ENCODE results near the gene CEL. TPM values are rescaled to one million over a fixed set of nuclear protein-coding genes. Genes with fewer than 3 reads are reported as not detected.

Gene CEL
- total RNA-seq, 1 experiment from 2014 or later: 6.9 TPM

DNA sequence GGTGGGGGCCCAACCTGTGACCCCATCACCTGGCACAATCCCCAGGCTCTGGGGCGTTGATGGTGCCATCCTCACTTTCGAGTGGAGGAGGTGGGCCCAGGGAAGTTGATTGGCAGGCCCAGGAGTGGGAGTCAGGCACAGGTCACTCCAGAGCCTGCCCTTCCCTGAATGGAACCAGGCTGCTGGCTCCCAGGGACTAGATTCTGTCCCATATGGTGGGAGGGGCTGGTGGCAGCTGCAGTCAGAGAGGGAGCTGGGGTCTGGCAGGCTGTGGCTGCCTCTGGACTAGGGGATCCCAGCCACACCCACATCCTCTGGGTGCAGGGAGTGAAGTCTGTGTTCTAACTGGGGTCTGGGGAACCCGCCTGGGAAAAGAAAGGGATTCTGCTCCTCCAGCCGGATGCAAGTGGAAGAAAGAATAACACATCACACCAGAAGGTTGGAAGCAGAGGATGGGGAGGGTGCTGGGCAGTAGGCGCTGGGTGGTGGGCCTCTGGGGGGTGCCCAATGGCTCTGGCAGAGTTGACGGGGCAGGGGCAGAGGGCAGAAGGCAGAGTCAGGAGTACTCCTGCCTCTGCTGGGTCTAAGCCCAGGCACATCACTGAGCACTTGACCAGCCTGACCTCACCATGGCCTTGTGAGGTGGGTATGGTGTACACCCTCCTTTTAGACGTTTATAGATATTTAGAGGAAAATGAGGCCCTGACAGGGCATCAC lies 25.8 kb downstream of the CEL start:
- Histone ChIP-seq H2AFZ (ENCODE audit: low read depth, low read length, poor library complexity, severe bottlenecking) (no peak overlapping the region), H3K9ac (ENCODE audit: low read length) (no peak overlapping the region), H3K4me2 (ENCODE audit: low read length) (no peak overlapping the region), H3K27me3 (ENCODE audit: insufficient read depth, low read length) (no peaks in the 10 kb centered on the region), H3K79me2 (ENCODE audit: insufficient read depth, low read length) (no peaks in the 10 kb centered on the region), H3K9me2 (ENCODE audit: insufficient read depth) (no peaks in the 10 kb centered on the region), H3K36me3 (ENCODE audit: control insufficient read depth in 1 of 2, insufficient read depth in 2 of 2, low read length in 2 of 2) (no peaks in the 10 kb centered on the region), H3K9me3 (ENCODE audit: control insufficient read depth in 1 of 2, insufficient read depth in 1 of 2, low read depth in 1 of 2, low read length in 2 of 2) (no peaks in the 10 kb centered on the region), H3K4me3 (replicated peaks in 1 of 2; ENCODE audit: low read depth in 1 of 2, low read length in 2 of 2) (no peak overlapping the region), H3K27ac (ENCODE audit: low read depth, low read length) (no peak overlapping the region), H3K4me1 (ENCODE audit: control insufficient read depth in 1 of 2, insufficient read depth in 2 of 2, low read length in 2 of 2) (no peaks in the 10 kb centered on the region), H4K20me1 (ENCODE audit: insufficient read depth) (no peaks in the 10 kb centered on the region)
- ATAC-seq (no peak), DNase-seq (ENCODE audit: low read depth, low spot score) (no peak)
- ChIA-PET POLR2A (no interaction called here), CTCF (no interaction called here), RAD21 (ENCODE audit: low non-redundant PET in 1 of 2, low total read pairs in 2 of 2, uncharacterized antibody in 2 of 2, unreplicated experiment in 2 of 2) (no interaction called here)
- no TSS peak for BruUV-seq (replicated peaks)
- intact Hi-C loops (cut with micrococcal nuclease): no loop called here
- TF ChIP-seq RAD21 (IDR thresholded peaks at IDR 0.05; ENCODE audit: low read depth) (no peak), EGR1 (IDR thresholded peaks at IDR 0.05; ENCODE audit: low read depth) (no peak), JUND (IDR thresholded peaks at IDR 0.05) (no peak), EZH2 (IDR thresholded peaks at IDR 0.05) (no peak), SRF (IDR thresholded peaks at IDR 0.05; ENCODE audit: low read depth) (no peak), FOSL1 (IDR thresholded peaks at IDR 0.05; ENCODE audit: low read depth) (no peak), SP1 (IDR thresholded peaks at IDR 0.05; ENCODE audit: low read depth) (no peak), POLR2AphosphoS5 (IDR thresholded peaks at IDR 0.05; ENCODE audit: low read depth, low read length) (no peak), YY1 (IDR thresholded peaks at IDR 0.05; ENCODE audit: extremely low read depth, insufficient replicate concordance, low read depth, low read length) (no peak), ELF1 (IDR thresholded peaks at IDR 0.05; ENCODE audit: borderline replicate concordance, low read depth) (no peak), CBX3 (IDR thresholded peaks at IDR 0.05; ENCODE audit: low read depth) (no peak), SIN3A (IDR thresholded peaks at IDR 0.05; ENCODE audit: low read depth) (no peak), ZNF274 (IDR thresholded peaks at IDR 0.05; ENCODE audit: low read depth, low read length) (no peak), POLR2A (IDR thresholded peaks at IDR 0.05; ENCODE audit: borderline replicate concordance, extremely low read depth, insufficient read depth, insufficient read length) (no peak), TCF7L2 (IDR thresholded peaks at IDR 0.05; ENCODE audit: borderline replicate concordance, extremely low read depth, insufficient read depth, insufficient read length) (no peak)
- TF ChIP-seq, protein P1, sequence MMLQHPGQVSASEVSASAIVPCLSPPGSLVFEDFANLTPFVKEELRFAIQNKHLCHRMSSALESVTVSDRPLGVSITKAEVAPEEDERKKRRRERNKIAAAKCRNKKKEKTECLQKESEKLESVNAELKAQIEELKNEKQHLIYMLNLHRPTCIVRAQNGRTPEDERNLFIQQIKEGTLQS (IDR thresholded peaks at IDR 0.05): no peak
- TF ChIP-seq, protein P2, sequence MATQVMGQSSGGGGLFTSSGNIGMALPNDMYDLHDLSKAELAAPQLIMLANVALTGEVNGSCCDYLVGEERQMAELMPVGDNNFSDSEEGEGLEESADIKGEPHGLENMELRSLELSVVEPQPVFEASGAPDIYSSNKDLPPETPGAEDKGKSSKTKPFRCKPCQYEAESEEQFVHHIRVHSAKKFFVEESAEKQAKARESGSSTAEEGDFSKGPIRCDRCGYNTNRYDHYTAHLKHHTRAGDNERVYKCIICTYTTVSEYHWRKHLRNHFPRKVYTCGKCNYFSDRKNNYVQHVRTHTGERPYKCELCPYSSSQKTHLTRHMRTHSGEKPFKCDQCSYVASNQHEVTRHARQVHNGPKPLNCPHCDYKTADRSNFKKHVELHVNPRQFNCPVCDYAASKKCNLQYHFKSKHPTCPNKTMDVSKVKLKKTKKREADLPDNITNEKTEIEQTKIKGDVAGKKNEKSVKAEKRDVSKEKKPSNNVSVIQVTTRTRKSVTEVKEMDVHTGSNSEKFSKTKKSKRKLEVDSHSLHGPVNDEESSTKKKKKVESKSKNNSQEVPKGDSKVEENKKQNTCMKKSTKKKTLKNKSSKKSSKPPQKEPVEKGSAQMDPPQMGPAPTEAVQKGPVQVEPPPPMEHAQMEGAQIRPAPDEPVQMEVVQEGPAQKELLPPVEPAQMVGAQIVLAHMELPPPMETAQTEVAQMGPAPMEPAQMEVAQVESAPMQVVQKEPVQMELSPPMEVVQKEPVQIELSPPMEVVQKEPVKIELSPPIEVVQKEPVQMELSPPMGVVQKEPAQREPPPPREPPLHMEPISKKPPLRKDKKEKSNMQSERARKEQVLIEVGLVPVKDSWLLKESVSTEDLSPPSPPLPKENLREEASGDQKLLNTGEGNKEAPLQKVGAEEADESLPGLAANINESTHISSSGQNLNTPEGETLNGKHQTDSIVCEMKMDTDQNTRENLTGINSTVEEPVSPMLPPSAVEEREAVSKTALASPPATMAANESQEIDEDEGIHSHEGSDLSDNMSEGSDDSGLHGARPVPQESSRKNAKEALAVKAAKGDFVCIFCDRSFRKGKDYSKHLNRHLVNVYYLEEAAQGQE (IDR thresholded peaks at IDR 0.05; ENCODE audit: low read depth): no peak
- TF ChIP-seq, protein P3, sequence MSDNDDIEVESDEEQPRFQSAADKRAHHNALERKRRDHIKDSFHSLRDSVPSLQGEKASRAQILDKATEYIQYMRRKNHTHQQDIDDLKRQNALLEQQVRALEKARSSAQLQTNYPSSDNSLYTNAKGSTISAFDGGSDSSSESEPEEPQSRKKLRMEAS (IDR thresholded peaks at IDR 0.05): no peak
